ENCODE results near the gene KRTAP5-5.
"Not testable (repeated sequence)": the region's sequence is repeated elsewhere in the genome, so short reads cannot be mapped to it uniquely, and the experiment has no call there.

Gene KRTAP5-5

DNA sequence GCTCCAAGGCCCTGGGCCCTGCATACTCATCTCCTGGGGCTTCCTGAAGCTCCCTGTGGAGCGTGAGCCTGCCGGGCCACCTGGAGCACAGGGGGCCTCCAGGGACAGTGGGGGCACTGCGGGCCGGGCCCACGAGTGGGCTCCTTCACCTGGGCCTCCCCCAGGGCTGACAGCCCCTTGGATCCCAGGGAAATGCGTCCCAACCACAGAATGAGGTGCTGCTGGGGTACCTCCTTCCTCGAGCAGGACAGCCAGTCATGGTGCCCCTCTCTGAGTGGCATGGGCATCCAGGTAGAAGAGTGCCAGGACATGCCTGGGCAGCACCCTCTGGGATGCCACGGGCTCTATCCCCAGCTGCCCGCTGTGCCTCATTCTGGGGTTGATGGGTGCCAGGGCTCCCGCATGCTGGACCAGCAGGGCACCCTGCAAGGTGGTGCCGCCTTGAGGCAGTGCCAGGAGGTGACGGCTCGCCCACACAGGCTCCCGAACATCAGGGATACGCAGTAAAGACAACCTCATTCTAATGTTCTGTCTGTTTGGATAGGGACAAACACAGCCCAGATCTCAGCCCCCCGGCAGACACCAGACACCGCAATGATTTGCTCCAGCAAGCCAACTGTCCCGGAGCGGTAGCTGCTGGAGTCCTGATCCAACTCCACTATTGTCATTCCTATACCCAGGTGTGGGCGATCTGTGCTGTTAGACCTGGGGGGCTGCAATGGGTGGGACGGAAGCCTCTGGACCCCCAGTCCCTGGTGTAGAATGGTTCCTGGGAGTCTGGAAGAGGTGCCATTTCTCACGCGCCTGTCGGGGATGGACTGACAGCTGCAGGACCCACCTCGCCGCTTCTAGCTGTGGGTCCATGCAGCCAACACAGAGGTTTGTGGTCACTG is 25.8 kb downstream of the KRTAP5-5 start:
- DNase-seq (ENCODE audit: low read depth in 2 of 2) = no peak

DNA sequence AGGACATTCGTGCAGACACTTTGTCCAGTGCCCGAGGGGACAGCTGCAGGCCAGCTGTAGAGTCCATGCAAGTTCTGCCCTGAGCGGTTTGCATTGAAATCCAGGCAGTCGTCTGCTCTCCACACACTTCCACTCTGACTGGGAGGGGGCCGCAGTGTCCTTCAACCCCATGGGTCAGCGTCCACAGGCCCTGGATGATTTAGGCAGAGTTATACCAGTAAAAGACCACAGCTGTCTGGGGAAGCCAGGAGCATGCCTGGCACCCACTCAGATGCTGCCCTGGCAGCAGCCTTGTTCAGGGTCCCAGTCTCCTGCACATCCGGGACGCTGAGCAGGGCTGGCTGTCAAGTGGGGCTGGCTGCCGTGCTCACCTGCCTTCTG is 26.5 kb downstream of the KRTAP5-5 start:
- DNase-seq (ENCODE audit: low read depth in 2 of 2) = no peak

- no peak for DNase-seq (ENCODE audit: low read depth in 2 of 2)
Observed at GRCh38 chr11:1656670-1657069, 27.1 kb downstream of the KRTAP5-5 start.

GRCh38 chr11:1659506-1659905 is 29.9 kb downstream of the KRTAP5-5 start:
- DNase-seq (ENCODE audit: low read depth in 2 of 2) = no peak

DNA sequence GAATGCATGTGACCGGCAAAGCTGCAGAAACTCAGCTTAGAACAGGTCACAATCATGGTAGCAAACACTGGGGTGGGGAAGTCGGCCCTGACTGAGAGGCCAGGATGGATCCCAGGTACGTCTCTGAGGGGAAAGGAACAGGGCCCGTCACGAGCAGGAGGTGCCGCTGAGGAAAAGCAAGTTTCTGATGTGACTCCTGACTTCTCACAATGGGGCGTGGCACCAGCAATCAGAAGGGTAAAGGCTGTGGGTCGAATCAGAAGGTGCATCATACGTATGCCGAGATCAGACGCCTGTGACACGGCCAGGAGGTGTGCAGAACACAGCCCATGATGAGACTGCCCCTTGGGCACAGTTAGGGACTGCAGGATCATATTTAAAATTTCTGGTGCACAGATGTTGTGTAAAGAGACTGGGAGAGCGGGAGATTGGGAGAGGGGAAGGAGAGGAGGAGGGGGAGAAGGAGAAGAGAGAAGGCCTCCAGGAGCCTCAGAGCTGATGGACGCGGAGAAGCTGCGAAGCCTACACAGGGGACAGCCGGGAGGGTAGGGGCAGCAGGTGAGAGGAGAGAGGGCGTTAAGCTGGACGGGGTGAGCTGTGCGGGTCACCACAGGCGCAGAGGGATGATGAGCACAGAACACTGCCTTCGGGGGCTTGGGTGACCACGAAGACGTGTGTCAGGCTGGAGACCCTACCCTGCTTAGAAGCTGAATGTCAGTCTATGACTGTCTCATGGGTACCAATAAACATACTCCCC is 30.7 kb downstream of the KRTAP5-5 start:
- DNase-seq (ENCODE audit: low read depth in 2 of 2) = no peak

- not testable (repeated sequence) for DNase-seq (ENCODE audit: low read depth in 2 of 2)
Observed at GRCh38 chr11:1661454-1662269, 32.1 kb downstream of the KRTAP5-5 start.

DNA sequence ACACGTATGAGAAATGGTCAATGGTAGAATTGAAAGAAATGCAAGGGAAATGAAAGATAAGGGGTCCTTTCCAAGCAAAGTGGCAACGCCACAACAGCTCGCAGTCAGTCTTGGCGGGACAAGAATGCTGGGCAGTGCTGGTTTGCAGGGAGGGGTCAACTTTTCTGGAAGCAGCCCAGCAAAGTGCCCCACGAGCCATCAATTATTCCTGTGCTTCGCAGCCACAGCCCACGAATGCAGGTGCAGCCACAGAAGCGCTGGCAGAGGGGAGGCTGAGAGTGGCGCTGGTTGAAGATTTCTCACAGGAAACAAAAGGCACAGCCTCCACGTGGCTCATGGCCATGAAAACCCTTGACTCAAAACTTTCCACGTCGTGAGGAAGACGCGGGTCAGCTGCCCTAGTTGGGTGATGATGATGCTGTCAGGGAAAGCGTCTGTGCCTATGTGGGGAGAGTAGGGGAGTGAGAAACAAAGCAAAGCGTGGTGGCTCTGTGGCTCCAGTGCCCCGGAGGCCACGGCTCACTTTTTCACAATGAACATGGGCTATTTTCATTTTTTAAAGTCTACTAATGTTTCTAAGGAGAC is 33.2 kb downstream of the KRTAP5-5 start:
- not testable (repeated sequence) for DNase-seq (ENCODE audit: low read depth in 2 of 2)

DNA sequence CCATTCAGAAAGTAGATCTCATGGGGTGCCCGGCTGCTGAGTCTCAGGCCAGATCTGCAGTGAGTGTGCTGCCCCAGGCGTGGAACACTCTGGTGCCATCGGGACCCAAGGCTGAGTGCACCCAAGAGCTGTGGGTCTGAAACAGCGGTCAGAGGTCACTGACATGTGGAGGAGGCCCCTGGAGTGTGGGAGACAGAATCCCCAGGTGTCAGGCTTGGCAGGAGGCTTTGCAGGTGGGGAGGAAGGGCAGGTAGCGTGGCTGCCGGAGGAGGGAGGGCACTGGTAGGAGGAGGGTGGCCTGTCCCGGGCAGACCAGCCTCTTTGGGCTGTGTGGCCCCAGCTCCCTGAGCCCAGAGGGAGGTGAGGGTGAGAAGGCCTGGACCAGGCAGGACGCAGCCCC is 35.7 kb downstream of the KRTAP5-5 start:
- no peak for DNase-seq (ENCODE audit: low read depth in 2 of 2)

DNA sequence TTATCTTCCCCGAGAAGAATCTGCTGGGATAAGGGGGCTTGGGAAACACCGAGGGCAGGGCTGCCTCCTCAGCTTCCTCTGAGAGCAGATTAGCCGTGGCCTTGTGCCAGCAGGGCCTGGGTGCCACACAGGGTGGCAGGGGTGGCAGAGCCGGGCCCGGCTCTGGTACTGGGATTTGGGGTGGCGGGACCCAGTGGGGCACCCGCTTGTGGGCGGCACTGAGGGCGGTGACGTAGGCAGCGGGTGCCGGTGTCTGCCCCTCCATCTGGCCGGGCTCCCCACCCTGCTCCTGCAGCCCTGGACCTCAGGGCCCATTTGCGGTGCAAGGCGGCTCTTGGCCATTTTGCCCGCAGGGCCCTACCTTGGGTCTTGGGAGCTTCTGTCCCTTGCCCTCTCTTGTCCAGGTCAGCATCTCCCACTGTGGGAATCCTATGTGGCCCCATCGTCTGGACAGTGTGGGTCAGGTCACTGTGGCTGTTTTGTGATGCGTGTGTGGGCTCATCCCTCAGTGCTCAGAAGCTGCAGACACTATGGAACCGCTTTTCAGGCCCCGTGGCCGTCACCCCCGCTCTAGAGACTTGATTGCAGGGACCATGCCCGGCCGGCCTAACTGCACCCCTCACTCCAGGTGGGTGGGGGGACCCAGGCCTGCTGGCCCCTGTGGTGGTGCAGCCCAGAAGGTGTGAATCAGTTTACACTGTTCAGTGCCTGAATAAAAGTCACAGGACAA is 37.7 kb downstream of the KRTAP5-5 start:
- DNase-seq (ENCODE audit: low read depth in 2 of 2) = no peak

- DNase-seq (ENCODE audit: low read depth in 2 of 2) = no peak
Observed at GRCh38 chr11:1667906-1668305, 38.3 kb downstream of the KRTAP5-5 start.

DNA sequence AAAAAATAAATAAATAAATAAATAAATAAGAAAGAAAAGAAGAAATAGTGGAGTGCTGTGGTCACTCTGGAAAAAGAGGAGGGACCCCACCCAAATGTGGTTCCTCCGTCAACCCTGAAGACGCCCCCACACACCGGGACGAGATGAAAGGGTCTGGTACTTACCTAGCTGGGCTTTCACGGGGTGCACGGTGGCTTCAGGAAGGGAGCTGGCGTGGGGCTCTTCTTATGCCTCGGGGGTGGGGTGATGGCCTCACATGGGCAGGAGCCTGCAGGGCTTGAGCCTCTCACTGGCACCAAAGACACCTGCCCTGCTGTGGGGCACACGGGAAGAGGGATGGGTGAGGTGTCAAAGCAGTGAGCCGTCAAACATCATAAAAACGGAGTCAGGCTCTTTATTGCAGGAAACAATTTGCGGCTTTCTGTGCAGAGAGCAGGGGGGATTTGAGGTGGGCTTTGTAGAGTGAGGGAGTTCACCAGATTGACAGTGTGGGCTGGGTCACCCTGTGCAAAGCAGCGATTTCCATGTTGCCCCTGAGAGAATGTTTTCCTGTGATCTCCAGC is 39.4 kb downstream of the KRTAP5-5 start:
- no peak for DNase-seq (ENCODE audit: low read depth in 2 of 2)

- DNase-seq (ENCODE audit: low read depth in 2 of 2) = no peak
Observed at GRCh38 chr11:1669546-1670218, 40.1 kb downstream of the KRTAP5-5 start.

GRCh38 chr11:1670457-1670856 is 40.9 kb downstream of the KRTAP5-5 start:
- DNase-seq (ENCODE audit: low read depth in 2 of 2) = not testable (repeated sequence)

DNA sequence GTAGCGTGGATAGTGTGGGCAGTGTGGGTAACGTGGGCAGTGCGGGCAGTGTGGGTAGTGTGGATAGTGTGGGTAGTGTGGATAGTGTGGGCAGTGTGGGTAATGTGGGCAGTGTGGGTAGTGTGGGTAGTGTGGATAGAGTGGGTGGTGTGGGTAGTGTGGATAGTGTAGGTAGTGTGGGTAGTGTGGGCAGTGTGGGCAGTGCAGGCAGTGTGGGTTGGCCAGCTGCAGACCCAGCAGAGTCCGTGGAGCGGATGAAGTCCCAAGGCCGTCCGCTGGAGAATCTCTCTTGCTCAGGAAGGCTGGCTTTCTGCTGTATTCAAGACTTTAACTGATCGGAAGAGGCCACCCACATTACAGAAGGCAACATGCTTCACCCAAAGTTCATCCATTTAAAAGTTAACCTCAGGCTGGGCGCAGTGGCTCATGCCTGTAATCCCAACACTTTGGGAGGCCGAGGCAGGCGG is 41.4 kb downstream of the KRTAP5-5 start:
- no peak for DNase-seq (ENCODE audit: low read depth in 2 of 2)

DNA sequence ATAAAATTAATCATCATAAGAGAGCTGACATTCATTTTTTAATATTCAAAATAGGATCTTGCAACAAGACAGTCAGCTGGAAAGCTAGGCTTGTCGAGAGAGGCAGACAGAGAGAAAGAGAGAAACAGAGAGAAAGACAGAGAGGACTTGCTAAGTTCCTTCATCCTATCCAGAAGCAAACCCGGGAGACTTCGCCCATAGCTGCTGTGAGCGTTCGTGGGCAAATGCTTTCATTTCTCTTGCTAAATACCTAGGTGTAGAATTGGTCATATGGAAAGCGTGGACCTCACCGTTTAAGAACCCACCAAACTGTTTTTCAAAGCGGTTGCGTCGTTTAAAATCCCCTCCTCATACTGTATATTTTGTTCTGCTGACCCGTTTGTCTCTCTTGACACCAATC is 42.1 kb downstream of the KRTAP5-5 start:
- DNase-seq (ENCODE audit: low read depth in 2 of 2) = no peak

- no peak for DNase-seq (ENCODE audit: low read depth in 2 of 2)
Observed at GRCh38 chr11:1672613-1673350, 43.2 kb downstream of the KRTAP5-5 start.

- DNase-seq (ENCODE audit: low read depth in 2 of 2) = no peak
Observed at GRCh38 chr11:1673446-1674172, 44.0 kb downstream of the KRTAP5-5 start.

Data from stimulated activated CD8-positive, alpha-beta memory T cell treated with anti-CD3 and anti-CD28 coated beads, Interleukin-7, amount 100 ng/mL, for 1 hour (primary cell).